HT1080 (cell line): ENCODE measurements around the gene STARD3NL. TPM values are rescaled to one million over a fixed set of nuclear protein-coding genes. Genes with fewer than 3 reads are reported as not detected.
"Not testable (repeated sequence)": the region's sequence is repeated elsewhere in the genome, so short reads cannot be mapped to it uniquely, and the experiment has no call there.

ENCODE experiments used
- DNase-seq: peaks from one replicate; pipeline ENCODE4 v3.0.0-alpha.2; 2015; ENCODE audit warnings: low read depth
- polyA plus RNA-seq, 2 experiments: library from polyadenylated mRNA; depleted of rRNA; stranded (reverse); fragments of >200 nt; gene quantifications; 2 replicates each; pipeline ENCODE4 v1.2.3, GENCODE V29; 2015
- total RNA-seq: library from RNA; depleted of rRNA; stranded (reverse); fragments of >200 nt; shearing (Covaris generic); gene quantifications from 2 replicates; pipeline ENCODE4 v1.2.3, GENCODE V29; 2014; rRNA removed

Gene STARD3NL
- 71.6 and 87.5 TPM in 2 replicates for total RNA-seq
- polyA plus RNA-seq (2015; cell fraction: cytosol; rRNA removed), result 76.0 and 76.6 TPM in 2 replicates
- 33.4 and 38.4 TPM in 2 replicates for polyA plus RNA-seq (2015; cell fraction: nucleus; rRNA removed)

- peak; percentile 100 for DNase-seq
These were observed at the start of gene STARD3NL for GRCh38 chr7:38178004-38178694. TSS of gene STARD3NL (plus strand) at chr7:38178245. CDS start at chr7:38207505, 29,260 bp downstream.

- no peak for DNase-seq
These were observed 48.9 kb upstream of the STARD3NL start for GRCh38 chr7:38129162-38129561.

DNA sequence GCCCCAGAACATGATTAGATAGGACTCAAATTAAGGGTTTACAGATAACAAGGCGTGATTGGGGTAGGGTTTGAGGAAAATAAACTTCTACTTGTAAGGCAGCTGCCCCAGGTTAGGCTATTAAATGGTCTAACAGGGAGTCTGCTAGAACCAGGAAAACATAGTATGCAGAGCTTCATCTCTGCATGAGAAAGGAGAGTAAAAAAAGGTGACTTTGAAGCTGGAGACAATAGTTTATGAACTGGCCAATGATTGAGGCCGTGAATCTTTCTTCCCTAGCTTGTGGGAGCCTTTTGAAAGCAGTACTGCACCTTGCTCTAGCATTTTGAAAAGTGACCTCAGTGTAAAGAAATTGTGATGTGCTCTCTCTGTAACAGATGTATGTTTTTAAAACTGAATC, 48.5 kb upstream of the STARD3NL start:
- no peak for DNase-seq

DNA sequence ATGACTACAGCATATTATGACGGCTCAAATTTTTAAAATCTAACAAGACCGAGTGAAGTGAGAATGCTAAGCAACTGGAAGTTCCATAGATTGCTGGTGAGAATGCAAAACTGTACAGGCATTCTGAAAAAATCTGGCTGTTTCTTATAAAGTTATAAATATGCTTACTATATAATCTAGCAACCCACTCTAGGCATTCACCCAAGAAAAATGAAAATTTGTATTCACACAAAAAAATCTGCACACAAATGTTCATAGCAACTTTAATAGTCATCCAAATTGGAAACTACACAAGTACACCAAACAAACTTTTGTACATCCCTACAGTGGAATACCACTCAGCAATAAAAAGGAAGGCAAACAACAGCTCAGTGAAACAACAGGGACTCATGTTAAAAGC, 39.9 kb upstream of the STARD3NL start:
- DNase-seq, result no peak

DNA sequence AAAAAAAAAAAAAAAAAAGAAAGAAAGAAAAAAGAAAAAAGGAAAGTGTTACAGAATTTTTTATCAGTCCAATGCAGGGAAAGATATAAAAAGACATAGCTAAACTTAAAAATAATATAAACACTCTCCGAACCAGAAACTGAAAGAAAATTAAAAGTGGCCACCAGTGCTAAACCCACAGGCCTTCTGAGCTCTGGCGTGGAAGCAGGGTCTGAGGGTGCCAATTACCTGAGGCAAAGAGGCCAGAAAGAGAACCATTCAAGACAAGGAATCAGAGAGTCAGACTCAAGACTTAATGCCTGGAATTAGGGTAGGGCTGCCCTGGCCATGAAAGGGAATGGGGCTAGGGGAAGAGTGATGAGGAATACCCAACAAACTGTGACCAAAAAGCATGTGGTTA, 36.9 kb upstream of the STARD3NL start:
- no peak for DNase-seq

DNA sequence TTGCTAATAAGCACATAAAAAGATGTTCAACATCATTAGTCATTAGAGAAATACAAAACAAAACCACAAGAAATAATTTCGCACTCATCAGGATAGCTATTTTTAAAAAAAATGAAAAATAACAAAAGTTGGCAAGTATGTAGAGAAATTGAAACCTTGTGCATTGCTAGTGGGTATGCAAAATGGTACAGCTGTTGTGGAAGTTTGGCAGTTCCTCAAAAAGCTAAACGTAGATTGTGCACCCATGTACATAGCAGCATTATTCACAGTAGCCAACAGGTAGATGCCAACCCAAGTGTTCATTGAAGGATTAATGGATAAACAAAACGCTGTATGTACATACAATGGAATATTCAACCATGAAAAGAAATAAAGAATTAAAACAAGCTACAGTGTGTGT, 35.3 kb upstream of the STARD3NL start:
- DNase-seq, result no peak

DNA sequence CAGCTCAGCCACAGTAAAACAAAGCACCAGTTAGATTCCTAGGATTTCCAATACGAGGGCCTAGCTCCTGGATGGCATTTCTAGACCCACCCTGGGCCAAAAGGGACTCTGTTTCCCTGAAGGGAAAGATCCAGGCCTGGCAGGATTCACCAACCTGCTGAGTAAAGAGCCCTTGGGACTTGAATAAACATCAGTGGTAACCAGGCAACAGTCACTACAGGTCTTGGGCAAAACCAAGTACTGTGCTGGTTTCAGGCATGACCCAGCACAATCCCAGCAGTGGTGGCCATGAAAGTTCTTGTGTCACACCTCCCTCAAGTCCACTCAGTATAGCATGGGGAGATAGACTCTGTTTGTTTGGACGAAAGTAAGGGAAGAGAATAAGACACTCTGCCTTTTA, 31.0 kb upstream of the STARD3NL start:
- no peak for DNase-seq

- no peak for DNase-seq
These were observed 26.5 kb upstream of the STARD3NL start for GRCh38 chr7:38151556-38151955.

DNA sequence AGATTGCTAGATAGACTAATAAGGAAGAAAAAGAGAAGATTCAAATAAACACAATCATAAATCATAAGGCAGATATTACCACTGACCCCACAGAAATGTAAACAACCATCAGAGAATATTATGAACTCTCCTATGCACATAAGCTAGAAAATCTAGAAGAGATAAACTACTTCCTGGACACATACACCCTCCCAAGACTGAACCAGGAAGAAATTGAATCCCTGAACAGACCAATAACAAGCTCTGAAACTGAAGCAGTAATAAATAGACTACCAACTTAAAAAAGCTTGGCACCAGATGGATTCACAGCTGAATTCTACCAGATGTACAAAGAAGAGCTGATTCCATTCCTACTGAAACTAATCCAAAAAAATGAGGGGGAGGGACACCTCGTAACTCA, 24.5 kb upstream of the STARD3NL start:
- no peak for DNase-seq

DNA sequence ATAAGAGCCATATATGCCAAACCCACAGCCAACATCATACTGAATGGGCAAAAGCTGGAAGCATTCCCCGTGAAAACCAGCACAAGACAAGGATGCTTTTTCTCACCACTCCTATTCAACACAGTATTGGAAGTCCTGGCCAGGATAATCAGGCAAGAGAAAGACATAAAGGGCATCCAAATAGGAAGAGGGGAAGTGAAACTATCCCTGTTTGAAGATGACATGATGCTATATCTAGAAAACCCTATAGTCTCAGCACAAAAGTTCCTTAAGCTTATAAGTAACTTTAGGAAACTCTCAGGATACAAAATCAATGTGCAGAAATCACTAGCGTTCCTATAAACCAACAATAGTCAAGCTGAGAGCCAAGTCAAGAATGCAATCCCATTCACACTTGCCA, 23.8 kb upstream of the STARD3NL start:
- DNase-seq, result no peak

DNA sequence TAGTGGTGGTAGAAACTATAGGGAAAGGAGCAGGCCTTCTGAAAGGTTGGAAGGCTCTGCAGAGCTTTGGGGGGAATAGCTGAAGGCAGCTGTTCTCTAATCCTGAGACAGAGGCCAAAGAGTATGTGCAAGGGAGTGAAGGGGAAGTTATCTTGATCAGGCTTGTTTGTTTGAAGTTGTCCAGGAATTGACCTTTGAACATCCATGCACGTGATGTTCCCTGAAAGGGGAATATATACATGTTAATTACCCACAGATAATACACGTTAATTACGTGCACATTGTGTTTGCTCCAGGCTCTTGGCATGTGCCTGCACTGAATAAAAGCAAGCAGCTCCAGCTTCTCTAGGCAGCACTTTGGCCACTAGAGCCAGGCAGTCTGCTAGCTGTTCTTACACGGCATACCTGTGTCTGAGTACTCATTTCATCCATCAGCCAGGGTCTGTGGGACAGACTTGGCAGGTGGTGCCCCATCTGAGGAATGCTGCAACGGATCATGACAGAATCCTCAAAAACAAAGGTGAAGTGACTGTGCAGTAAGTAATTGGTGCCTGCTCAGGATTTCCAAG, 18.0 kb upstream of the STARD3NL start:
- no peak for DNase-seq

DNA sequence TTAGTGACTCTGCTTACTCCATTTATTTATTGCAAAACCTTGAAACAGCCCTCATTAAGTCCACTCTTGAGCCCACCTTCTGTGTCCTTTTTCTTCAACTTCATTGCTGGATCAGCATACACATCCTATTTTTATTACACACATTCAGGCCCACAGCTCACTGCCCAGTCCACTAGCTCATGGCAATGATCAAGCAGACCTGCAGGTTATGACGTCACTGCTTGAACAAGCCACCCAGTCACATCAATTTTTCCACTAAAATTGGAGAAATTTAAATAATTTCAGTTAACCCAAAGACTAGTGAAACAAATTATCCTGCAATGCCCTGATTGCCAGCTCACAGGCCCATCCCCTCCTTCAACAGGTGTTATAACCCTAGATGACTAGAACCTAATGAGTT, 16.0 kb upstream of the STARD3NL start:
- DNase-seq, result no peak

GRCh38 chr7:38163671-38164070, 14.4 kb upstream of the STARD3NL start:
- DNase-seq, result no peak

GRCh38 chr7:38168890-38169570, 9.0 kb upstream of the STARD3NL start:
- DNase-seq, result no peak

DNA sequence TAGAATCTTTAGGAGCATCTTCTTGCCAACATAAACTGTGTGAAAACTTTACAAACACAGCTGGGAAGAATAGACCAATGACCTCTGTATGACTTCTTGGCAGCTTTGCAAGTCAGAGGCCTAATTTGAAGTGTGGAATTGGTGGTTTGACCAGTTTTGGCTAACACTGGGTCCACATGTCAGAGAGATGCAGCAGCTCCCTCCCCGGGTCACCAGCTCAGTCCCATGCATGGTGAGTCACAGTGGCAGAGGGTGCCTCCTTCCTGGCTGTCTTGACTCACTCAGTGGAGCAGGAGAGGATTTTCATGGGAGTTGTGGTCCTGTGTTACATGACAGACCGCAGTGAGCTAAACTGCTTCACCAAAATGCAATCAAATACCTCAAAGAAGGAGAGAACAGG, 8.2 kb upstream of the STARD3NL start:
- DNase-seq, result peak; percentile 88

DNA sequence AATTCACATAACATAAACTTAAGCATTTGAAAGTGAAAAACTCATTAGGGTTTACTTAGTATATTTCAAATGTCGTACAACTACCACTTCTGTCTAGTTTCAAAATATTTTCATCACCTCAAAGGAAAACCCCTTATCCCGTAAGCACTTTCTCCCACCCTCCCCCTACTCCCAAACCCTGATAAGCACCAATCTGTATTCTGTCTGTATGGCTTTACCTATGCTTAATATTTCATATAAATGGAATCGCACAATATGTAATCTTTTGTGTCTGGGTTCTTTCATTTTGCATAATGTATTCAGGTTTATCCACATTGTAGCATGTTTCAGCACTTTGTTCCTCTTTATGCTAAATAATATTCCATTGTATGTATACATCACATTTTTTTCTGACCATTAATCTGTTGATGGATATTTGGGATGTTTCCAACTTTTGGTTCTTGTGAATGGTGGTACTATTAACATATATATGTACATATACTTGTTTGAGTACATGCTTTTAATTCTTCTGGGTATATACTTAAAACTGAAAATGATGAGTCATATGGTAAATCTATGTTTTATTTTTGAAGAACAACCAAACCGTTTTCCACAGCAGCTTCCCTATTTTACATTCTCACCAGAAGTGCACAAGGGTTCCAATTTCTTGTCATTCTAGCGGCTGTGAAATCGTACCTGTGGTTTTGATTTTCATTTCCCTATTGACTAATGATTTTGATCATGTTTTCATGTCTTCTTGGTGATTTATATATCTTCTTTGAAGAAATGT, 6.2 kb upstream of the STARD3NL start:
- DNase-seq, result no peak

DNA sequence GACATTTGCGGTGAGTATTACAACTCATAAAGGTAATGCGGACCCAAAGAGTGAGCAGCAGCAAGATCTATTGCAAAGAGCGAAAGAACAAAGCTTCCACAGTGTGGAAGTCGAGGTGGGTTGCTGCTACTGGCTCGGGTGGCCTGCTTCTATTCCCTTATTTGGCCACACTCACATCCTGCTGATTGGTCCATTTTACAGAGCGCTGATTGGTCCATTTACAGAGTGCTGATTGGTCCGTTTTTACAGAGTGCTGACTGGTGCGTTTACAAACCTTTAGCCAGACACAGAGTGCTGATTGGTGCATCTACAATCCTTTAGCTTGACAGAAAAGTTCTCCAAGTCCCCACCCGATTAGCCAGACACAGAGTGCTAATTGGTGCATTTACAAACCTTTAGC, 2.5 kb upstream of the STARD3NL start:
- DNase-seq, result not testable (repeated sequence)

DNA sequence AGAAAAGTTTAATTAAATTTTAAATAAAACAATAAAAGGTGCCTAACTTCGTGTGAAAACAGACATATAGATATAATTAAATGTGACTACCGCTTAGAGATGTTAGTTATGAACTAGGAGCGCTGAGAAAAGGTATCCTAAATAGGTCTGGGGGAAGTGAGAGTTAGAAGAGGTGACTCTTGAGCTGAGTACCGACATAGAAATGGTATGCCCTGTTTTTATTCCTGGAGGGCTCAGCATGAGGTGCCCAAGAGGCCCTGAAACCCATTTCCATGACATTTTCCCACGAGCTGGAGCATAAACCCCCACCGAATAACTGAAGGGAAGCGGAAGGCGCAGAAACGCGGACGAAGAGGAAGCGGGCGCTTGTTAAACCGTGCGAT, 433 bp upstream of the STARD3NL start:
- no peak for DNase-seq

GRCh38 chr7:38178695-38179344, 775 bp downstream of the STARD3NL start:
- no peak for DNase-seq

DNA sequence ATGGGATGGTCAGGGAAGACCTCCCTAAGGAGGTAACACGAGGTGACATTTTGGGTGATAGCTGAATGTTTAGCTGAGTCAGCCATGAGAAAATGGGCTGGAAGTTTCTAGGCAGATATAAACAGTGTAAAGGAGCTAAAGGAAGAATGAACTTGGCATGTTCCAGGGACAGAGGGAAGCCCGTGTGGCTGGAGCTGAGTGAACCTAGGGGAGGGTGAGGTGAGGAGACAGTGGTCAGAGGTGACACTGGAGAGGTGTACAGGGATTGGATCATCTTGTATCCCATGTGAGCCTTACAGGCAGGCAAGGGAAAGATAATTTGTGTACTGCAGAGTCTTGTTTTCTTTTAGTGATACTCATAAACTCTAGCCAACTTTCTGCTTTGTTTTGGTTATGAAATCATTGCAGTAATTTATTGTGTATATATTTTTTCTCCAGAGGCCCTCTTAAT, 1.8 kb downstream of the STARD3NL start:
- no peak for DNase-seq

DNA sequence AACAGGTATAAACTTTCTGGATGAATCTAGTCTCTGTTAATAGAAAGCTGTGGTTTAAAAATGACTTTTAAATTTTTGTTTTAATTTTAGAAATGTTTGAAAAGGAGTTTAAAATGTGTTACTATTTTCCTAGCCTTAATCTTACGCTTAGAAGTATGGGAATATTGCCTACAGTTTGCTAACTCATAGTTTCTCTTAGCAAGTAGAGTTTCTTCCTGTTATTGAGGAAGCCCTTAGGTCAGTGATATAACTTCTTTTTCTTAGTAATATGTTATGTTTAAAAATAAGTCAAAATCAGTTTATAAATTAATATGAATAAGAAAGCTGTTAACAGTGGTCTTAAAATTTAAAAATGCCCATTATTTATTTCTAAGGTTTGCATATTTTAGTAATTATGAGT, 3.1 kb downstream of the STARD3NL start:
- DNase-seq, result no peak
